SK-N-SH (cell line): ENCODE data around the gene AMFR. TPM values are rescaled to one million over a fixed set of nuclear protein-coding genes. Genes with fewer than 3 reads are reported as not detected.

Experiments
- CTCF ChIA-PET: fragments of 300-600, 350-600 bp; formaldehyde crosslinking; extraction: SDS; loops from one replicate; lab custom pipeline; 2021; lab: Yijun Ruan, JAX
- POLR2A ChIA-PET: fragments of 350-600 bp; sonication (Branson Sonifier 250); formaldehyde crosslinking; extraction: SDS; loops from one replicate; lab custom pipeline; 2020; ENCODE audit warnings: antibody characterized with exemption, inconsistent platforms; lab: Yijun Ruan, JAX
- DNase-seq: peaks from one replicate; pipeline ENCODE4 v3.0.0; 2012
- H2AFZ ChIP-seq: fragments of 200-600 bp; sonication (generic); 2 replicates; pipeline ENCODE4 v1.8.1; 2016; ENCODE audit warnings: antibody characterized with exemption, mild to moderate bottlenecking, low read depth
- H3F3A ChIP-seq: fragments of 200-600 bp; sonication (generic); replicated peaks from 2 replicates; pipeline ENCODE3; 2016; ENCODE audit warnings: antibody characterized with exemption, mild to moderate bottlenecking; ENCODE audit not compliant: insufficient read depth
- H3K27ac ChIP-seq, 2 experiments: fragments of 200-500 bp in 1 of 2; fragments of 200-600 bp in 1 of 2; sonication (Bioruptor generic) in 1 of 2; sonication (generic), shearing (Covaris generic) in 1 of 2; 2 replicates each; pipeline versions ENCODE4 v1.5.1 to v1.6.1; 2014 to 2016; ENCODE audit warnings: low read depth in 2 of 2, inconsistent platforms in 1 of 2, low read length in 1 of 2, mild to moderate bottlenecking in 1 of 2, mixed read lengths in 1 of 2
- H3K27me3 ChIP-seq: fragments of 200-600 bp; sonication (generic), shearing (Covaris generic); 2 replicates; pipeline ENCODE4 v1.6.1; 2016; ENCODE audit warnings: mixed run types; ENCODE audit not compliant: insufficient read depth
- H3K36me3 ChIP-seq, 2 experiments: fragments of 200-500 bp in 1 of 2; fragments of 200-600 bp in 1 of 2; sonication (Bioruptor generic) in 1 of 2; sonication (generic) in 1 of 2; replicated peaks in 1 of 2; 2 replicates each; pipeline versions ENCODE3 to v1.5.1; 2014 to 2016; ENCODE audit warnings: low read length in 1 of 2, mild to moderate bottlenecking in 1 of 2; ENCODE audit not compliant: insufficient read depth in 2 of 2, control insufficient read depth in 1 of 2
- H3K4me1 ChIP-seq, 2 experiments: fragments of 200-500 bp in 1 of 2; fragments of 200-600 bp in 1 of 2; sonication (Bioruptor generic) in 1 of 2; sonication (generic), shearing (Covaris generic) in 1 of 2; 2 replicates each; pipeline versions ENCODE4 v1.5.1 to v1.6.1; 2014 to 2016; ENCODE audit warnings: low read depth in 1 of 2, low read length in 1 of 2, mixed run types in 1 of 2; ENCODE audit not compliant: insufficient read depth in 2 of 2, control insufficient read depth in 1 of 2
- H3K4me2 ChIP-seq: fragments of 200-600 bp; sonication (generic), shearing (Covaris generic); 2 replicates; pipeline ENCODE4 v1.6.1; 2017; ENCODE audit warnings: mixed run types
- H3K4me3 ChIP-seq, 2 experiments: fragments of 200-500 bp in 1 of 2; fragments of 200-600 bp in 1 of 2; sonication (Bioruptor generic) in 1 of 2; sonication (generic), shearing (Covaris generic) in 1 of 2; 2 replicates each; pipeline versions ENCODE4 v1.5.1 to v1.8.1; 2014 to 2016; ENCODE audit warnings: low read depth in 2 of 2, inconsistent platforms in 1 of 2, low read length in 1 of 2, mild to moderate bottlenecking in 1 of 2, mixed read lengths in 1 of 2, moderate library complexity in 1 of 2
- H3K79me2 ChIP-seq: fragments of 200-600 bp; sonication (generic); 2 replicates; pipeline ENCODE4 v1.8.1; 2017; ENCODE audit warnings: mild to moderate bottlenecking; ENCODE audit not compliant: insufficient read depth
- H3K9ac ChIP-seq: fragments of 200-600 bp; sonication (generic); 2 replicates; pipeline ENCODE4 v1.6.1; 2017; ENCODE audit warnings: mixed run types
- H3K9me2 ChIP-seq: fragments of 200-600 bp; sonication (generic); 2 replicates; pipeline ENCODE4 v1.6.1; 2017; ENCODE audit warnings: mixed run types
- H3K9me3 ChIP-seq: fragments of 200-600 bp; sonication (generic); 2 replicates; pipeline ENCODE4 v1.6.1; 2017; ENCODE audit warnings: mixed run types, mild to moderate bottlenecking, moderate library complexity
- H4K20me1 ChIP-seq: fragments of 200-600 bp; sonication (generic); 2 replicates; pipeline ENCODE4 v1.6.1; 2017; ENCODE audit warnings: mild to moderate bottlenecking, mixed run types; ENCODE audit not compliant: insufficient read depth
- CHD2 ChIP-seq: fragments of 150-350 bp; IDR thresholded peaks from 2 replicates; pipeline ENCODE4 v1.6.1; 2018; ENCODE audit warnings: low read length; ENCODE audit not compliant: partially characterized antibody
- CTCF ChIP-seq: fragments of 200-600 bp; sonication (generic); IDR thresholded peaks from 2 replicates; pipeline ENCODE4 v1.6.1; 2017; ENCODE audit warnings: antibody characterized with exemption, mild to moderate bottlenecking, moderate library complexity
- FOSL2 ChIP-seq: IDR thresholded peaks from 2 replicates; pipeline ENCODE4 v1.4.0; 2012; ENCODE audit warnings: low read depth, mild to moderate bottlenecking, moderate library complexity, borderline replicate concordance
- GABPA ChIP-seq: IDR thresholded peaks from 2 replicates; pipeline ENCODE4 v1.4.0; 2012; ENCODE audit warnings: low read depth, mild to moderate bottlenecking
- GATA2 ChIP-seq: sonication (generic); formaldehyde crosslinking; IDR thresholded peaks from 2 replicates; pipeline ENCODE4 v1.5.0; 2020; ENCODE audit warnings: mild to moderate bottlenecking, missing genetic modification reagents
- IRF3 ChIP-seq: fragments of 150-350 bp; IDR thresholded peaks from 2 replicates; pipeline ENCODE4 v1.6.1; 2016; ENCODE audit warnings: mild to moderate bottlenecking, low read depth, low read length
- MAX ChIP-seq: IDR thresholded peaks from 2 replicates; pipeline ENCODE4 v1.4.0; 2012; ENCODE audit warnings: low read depth
- MEF2A ChIP-seq: IDR thresholded peaks from 2 replicates; pipeline ENCODE4 v1.4.0; 2012; ENCODE audit warnings: low read depth, borderline replicate concordance
- RAD21 ChIP-seq: IDR thresholded peaks from 2 replicates; pipeline ENCODE4 v1.6.1; 2012; ENCODE audit warnings: mild to moderate bottlenecking, low read length
- RCOR1 ChIP-seq: fragments of 150-350 bp; IDR thresholded peaks from 2 replicates; pipeline ENCODE4 v1.6.1; 2017; ENCODE audit warnings: antibody characterized with exemption, low read length
- RFX5 ChIP-seq: IDR thresholded peaks from 2 replicates; pipeline ENCODE4 v1.6.1; 2012; ENCODE audit warnings: mild to moderate bottlenecking, improper control_type of control experiment, low read length
- SIN3A ChIP-seq: IDR thresholded peaks from 2 replicates; pipeline ENCODE4 v1.6.1; 2012; ENCODE audit warnings: low read depth, mild to moderate bottlenecking, low read length, moderate library complexity, borderline replicate concordance
- SMC3 ChIP-seq: IDR thresholded peaks from 2 replicates; pipeline ENCODE4 v1.6.1; 2012; ENCODE audit warnings: low read depth, low read length, improper control_type of control experiment
- TAF1 ChIP-seq: IDR thresholded peaks from 2 replicates; pipeline ENCODE4 v1.6.1; 2012; ENCODE audit warnings: low read depth, mild to moderate bottlenecking, low read length, moderate library complexity, borderline replicate concordance
- TCF12 ChIP-seq: IDR thresholded peaks from 2 replicates; pipeline ENCODE4 v1.4.0; 2012
- TEAD4 ChIP-seq: IDR thresholded peaks from 2 replicates; pipeline ENCODE4 v1.4.0; 2012; ENCODE audit warnings: mild to moderate bottlenecking, borderline replicate concordance; ENCODE audit not compliant: insufficient read depth
- USF1 ChIP-seq: IDR thresholded peaks from 2 replicates; pipeline ENCODE4 v1.4.0; 2012; ENCODE audit warnings: low read depth, borderline replicate concordance
- YY1 ChIP-seq: IDR thresholded peaks from 2 replicates; pipeline ENCODE4 v1.4.0; 2012; ENCODE audit warnings: low read depth, mild to moderate bottlenecking
- ZBTB33 ChIP-seq: IDR thresholded peaks from 2 replicates; pipeline ENCODE4 v1.4.0; 2012; ENCODE audit warnings: low read depth, borderline replicate concordance
- WGBS: methylation state at CpG from one replicate; pipeline ENCODE4 v1.1.6; 2017; ENCODE audit warnings: low lambda C conversion rate; 5-methylcytosine and 5-hydroxymethylcytosine counted together
- polyA plus RNA-seq, 3 experiments: library from polyadenylated mRNA; depleted of rRNA; stranded (reverse); fragments of >200 nt; gene quantifications; 2 replicates each; pipeline ENCODE4 v1.2.3, GENCODE V29; 2012

Gene AMFR
- polyA plus RNA-seq, 1 of the 3 experiments (the other 2 are of a cell fraction) = 65.3 TPM

GRCh38 chr16:56360117-56361008 is 65.0 kb downstream of the AMFR start:
- CTCF ChIA-PET = interaction anchor here (1.0 to 1.4 kb wide), 3 partner anchors 11 to 319 kb away, joined by 3 to 4 read pairs (median 4); no protein-coding TSS in a partner anchor
- Histone ChIP-seq H3K27me3 (no peaks in the 10 kb centered on the region), H2AFZ (no peak overlapping the region), H3K4me2 (no peak overlapping the region), H3F3A (peaks cover 5% of the 10 kb centered on the region), H3K9me2 (no peaks in the 10 kb centered on the region), H3K9me3 (no peaks in the 10 kb centered on the region), H3K4me3 (no peak overlapping the region), H3K36me3 (peaks cover 4 to 40% of the 10 kb centered on the region in 2 experiments), H3K79me2 (no peaks in the 10 kb centered on the region), H3K9ac (no peak overlapping the region), H4K20me1 (no peaks in the 10 kb centered on the region), H3K27ac (no peak overlapping the region), H3K4me1 (peaks cover 0 to 8% of the 10 kb centered on the region in 2 experiments; a peak in 2 of 4 replicates)
- DNase-seq = peak; percentile 11
- 93% methylated on average over 7 of the region's 15 CpGs for whole genome bisulfite sequencing
- TF ChIP-seq YY1 (no peak), TAF1 (no peak), CHD2 (no peak), SIN3A (no peak), FOSL2 (no peak), CTCF (no peak), GATA2 (CRISPR knock-in tag) (no peak), IRF3 (no peak)
- POLR2A ChIA-PET = no interaction called here

- no peaks in the 10 kb centered on the region for H3K79me2 ChIP-seq
- H3K4me1 ChIP-seq = peaks cover 0 to 8% of the 10 kb centered on the region in 2 experiments; a peak in 2 of 4 replicates
- 95% methylated on average over 12 of the region's 13 CpGs for WGBS
- H4K20me1 ChIP-seq = no peaks in the 10 kb centered on the region
- no peak overlapping the region for H2AFZ ChIP-seq
- H3K9me2 ChIP-seq = no peaks in the 10 kb centered on the region
- H3K9me3 ChIP-seq = no peaks in the 10 kb centered on the region
- ChIA-PET POLR2A (interaction anchor here (0.7 kb wide), 1 partner anchor 84 kb away, joined by 3 read pairs; no protein-coding TSS in a partner anchor), CTCF (interaction anchor here (1.8 to 2.1 kb wide), 2 partner anchors 13 to 19 kb away, joined by 6 to 14 read pairs; no protein-coding TSS in a partner anchor)
- H3K27me3 ChIP-seq = no peaks in the 10 kb centered on the region
- H3F3A ChIP-seq = peaks cover 5% of the 10 kb centered on the region
- peak; percentile 21 for DNase-seq
- H3K9ac ChIP-seq = no peak overlapping the region
- no peak overlapping the region for H3K27ac ChIP-seq
- no peak overlapping the region for H3K4me2 ChIP-seq
- H3K4me3 ChIP-seq = no peak overlapping the region
- H3K36me3 ChIP-seq = peaks cover 4 to 22% of the 10 kb centered on the region in 2 experiments
- TF ChIP-seq MEF2A (no peak), TEAD4 (no peak), SIN3A (no peak), RAD21 (no peak), SMC3 (no peak), RFX5 (no peak), RCOR1 (no peak), ZBTB33 (no peak), TAF1 (no peak), TCF12 (no peak), MAX (no peak), FOSL2 (no peak), USF1 (no peak), GABPA (no peak)
Measured at GRCh38 chr16:56357765-56358322, 67.5 kb downstream of the AMFR start.
